ENCODE data around the gene FEM1B.

The FEM1B gene

GRCh38 chr15:68330416-68330815 lies 52.9 kb downstream of the FEM1B start:
- Histone ChIP-seq H3K4me3 (ENCODE audit: low read depth, low read length) (no peak overlapping the region), H3K4me1 (ENCODE audit: control insufficient read depth, insufficient read depth, low read length) (no peaks in the 10 kb centered on the region), H3K36me3 (ENCODE audit: control insufficient read depth in 2 of 2, insufficient read depth in 1 of 2, low read length in 2 of 2) (no peaks in the 10 kb centered on the region), H3K9me3 (ENCODE audit: control insufficient read depth, insufficient read depth, low read depth, low read length) (no peaks in the 10 kb centered on the region), H3K27ac (ENCODE audit: extremely low read depth, low read depth, low read length) (no peak overlapping the region)
- POLR2A ChIA-PET, result no interaction called here
- TF ChIP-seq ZNF571 (tag by site-specific recombination; IDR thresholded peaks at IDR 0.05), result no peak
- TF ChIP-seq ZBTB44 (tag by site-specific recombination; IDR thresholded peaks at IDR 0.05), result no peak
- TF ChIP-seq PRDM10 (tag by site-specific recombination; IDR thresholded peaks at IDR 0.05), result no peak
- no peak for TF ChIP-seq ZNF777 (tag by site-specific recombination; IDR thresholded peaks at IDR 0.05; ENCODE audit: borderline replicate concordance)
- no peak for TF ChIP-seq WT1 (tag by site-specific recombination; IDR thresholded peaks at IDR 0.05)
- TF ChIP-seq ZNF654 (tag by site-specific recombination; IDR thresholded peaks at IDR 0.05; ENCODE audit: low read depth), result no peak
- CTCF ChIA-PET, result interaction anchor here (0.5 kb wide), 1 partner anchor 44 kb away, joined by 3 read pairs; no protein-coding TSS in a partner anchor

- no peak overlapping the region for H3K27ac ChIP-seq (ENCODE audit: extremely low read depth, low read depth, low read length)
- ChIA-PET CTCF (interaction anchor here (0.5 to 0.6 kb wide), 2 partner anchors 43 to 756 kb away, joined by 3 read pairs; no protein-coding TSS in a partner anchor), POLR2A (no interaction called here)
- TF ChIP-seq EGR2 (tag by site-specific recombination; IDR thresholded peaks at IDR 0.05; ENCODE audit: low read depth) (peak; percentile 64), ZFHX2 (tag by site-specific recombination; conservative IDR thresholded peaks at IDR 0.05) (peak; percentile 52), SETDB1 (IDR thresholded peaks at IDR 0.05; ENCODE audit: insufficient read length, low read length) (no peak), ZNF2 (tag by site-specific recombination; IDR thresholded peaks at IDR 0.05) (no peak), ZNF623 (tag by site-specific recombination; IDR thresholded peaks at IDR 0.05) (no peak), ZNF132 (tag by site-specific recombination; IDR thresholded peaks at IDR 0.05; ENCODE audit: borderline replicate concordance) (no peak), ZNF555 (tag by site-specific recombination; conservative IDR thresholded peaks at IDR 0.05) (no peak), ZIC2 (tag by site-specific recombination; IDR thresholded peaks at IDR 0.05) (peak; percentile 68), ZNF701 (tag by site-specific recombination; IDR thresholded peaks at IDR 0.05) (no peak), HOXA7 (CRISPR knock-in tag; IDR thresholded peaks at IDR 0.05; ENCODE audit: borderline replicate concordance) (no peak), OVOL3 (tag by site-specific recombination; IDR thresholded peaks at IDR 0.05) (no peak), ZSCAN18 (tag by site-specific recombination; IDR thresholded peaks at IDR 0.05) (no peak), ZNF501 (tag by site-specific recombination; IDR thresholded peaks at IDR 0.05) (no peak), ZNF366 (tag by site-specific recombination; conservative IDR thresholded peaks at IDR 0.05) (no peak), ZNF48 (tag by site-specific recombination; IDR thresholded peaks at IDR 0.05) (no peak), PRDM4 (tag by site-specific recombination; IDR thresholded peaks at IDR 0.05) (no peak), ZNF202 (tag by site-specific recombination; IDR thresholded peaks at IDR 0.05; ENCODE audit: borderline replicate concordance) (no peak), ZNF585B (tag by site-specific recombination; IDR thresholded peaks at IDR 0.05) (no peak)
- no peaks in the 10 kb centered on the region for H3K9me3 ChIP-seq (ENCODE audit: control insufficient read depth, insufficient read depth, low read depth, low read length)
- H3K4me1 ChIP-seq (ENCODE audit: control insufficient read depth, insufficient read depth, low read length), result no peaks in the 10 kb centered on the region
- H3K4me3 ChIP-seq (ENCODE audit: low read depth, low read length), result no peak overlapping the region
- H3K36me3 ChIP-seq (ENCODE audit: control insufficient read depth in 2 of 2, insufficient read depth in 1 of 2, low read length in 2 of 2), result no peaks in the 10 kb centered on the region
Observed at GRCh38 chr15:68330901-68331300, 53.4 kb downstream of the FEM1B start.
